ENCODE results near the gene VPS33A. TPM values are rescaled to one million over a fixed set of nuclear protein-coding genes. Genes with fewer than 3 reads are reported as not detected.

The VPS33A gene
- total RNA-seq, 4 donors from 2014 or later, result 13.6 to 19.4 (median 15.1) TPM

- peaks cover 64% of the 10 kb centered on the region for H3K36me3 ChIP-seq
- H3K4me1 ChIP-seq, result no peaks in the 10 kb centered on the region
- DNase-seq (ENCODE audit: low spot score in 2 of 2), result no peak
- H3K27me3 ChIP-seq, result no peaks in the 10 kb centered on the region
- H3K9me3 ChIP-seq, result no peaks in the 10 kb centered on the region
- 85% methylated on average over 5 of the region's 5 CpGs for WGBS
- H3K4me3 ChIP-seq, result no peak overlapping the region
- TF ChIP-seq POLR2A (IDR thresholded peaks at IDR 0.05), result no peak
- TF ChIP-seq CTCF (IDR thresholded peaks at IDR 0.05), result no peak
- no peak for TF ChIP-seq POLR2AphosphoS5 (IDR thresholded peaks at IDR 0.05)
- no peak for TF ChIP-seq EP300 (IDR thresholded peaks at IDR 0.05)
- no peak overlapping the region for H3K27ac ChIP-seq
Observed at GRCh38 chr12:122238861-122239260, 27.4 kb downstream of the VPS33A start.

- DNase-seq (ENCODE audit: low spot score in 2 of 2), result peak in 1 of 2 donors; percentile 9
- Histone ChIP-seq H3K27me3 (no peaks in the 10 kb centered on the region), H3K4me3 (no peak overlapping the region), H3K4me1 (no peaks in the 10 kb centered on the region), H3K27ac (no peak overlapping the region), H3K9me3 (no peaks in the 10 kb centered on the region), H3K36me3 (peaks cover 67% of the 10 kb centered on the region)
- WGBS, result 90% methylated on average over 7 of the region's 7 CpGs
- no peak for TF ChIP-seq POLR2A (IDR thresholded peaks at IDR 0.05)
- TF ChIP-seq CTCF (IDR thresholded peaks at IDR 0.05), result no peak
- TF ChIP-seq EP300 (IDR thresholded peaks at IDR 0.05), result no peak
- TF ChIP-seq POLR2AphosphoS5 (IDR thresholded peaks at IDR 0.05), result no peak
Observed at GRCh38 chr12:122235741-122236140, 30.6 kb downstream of the VPS33A start.

- H3K4me1 ChIP-seq, result no peaks in the 10 kb centered on the region
- no peak for TF ChIP-seq POLR2AphosphoS5 (IDR thresholded peaks at IDR 0.05)
- no peak for TF ChIP-seq POLR2A (IDR thresholded peaks at IDR 0.05)
- no peak for TF ChIP-seq CTCF (IDR thresholded peaks at IDR 0.05)
- no peak for TF ChIP-seq EP300 (IDR thresholded peaks at IDR 0.05)
- no peaks in the 10 kb centered on the region for H3K27me3 ChIP-seq
- H3K4me3 ChIP-seq, result no peak overlapping the region
- peaks cover 64% of the 10 kb centered on the region for H3K36me3 ChIP-seq
- no peak overlapping the region for H3K27ac ChIP-seq
- DNase-seq (ENCODE audit: low spot score in 2 of 2), result no peak
- WGBS, result 94% methylated on average over 10 of the region's 10 CpGs
- H3K9me3 ChIP-seq, result no peaks in the 10 kb centered on the region
Observed at GRCh38 chr12:122232691-122233090, 33.6 kb downstream of the VPS33A start.

GRCh38 chr12:122230798-122231197 lies 35.5 kb downstream of the VPS33A start:
- TF ChIP-seq EP300 (IDR thresholded peaks at IDR 0.05) (no peak), CTCF (IDR thresholded peaks at IDR 0.05) (no peak), POLR2AphosphoS5 (IDR thresholded peaks at IDR 0.05) (no peak), POLR2A (IDR thresholded peaks at IDR 0.05) (no peak)
- H3K4me1 ChIP-seq, result peaks cover 9% of the 10 kb centered on the region
- H3K27ac ChIP-seq, result no peak overlapping the region
- H3K36me3 ChIP-seq, result peaks cover 53% of the 10 kb centered on the region
- H3K27me3 ChIP-seq, result no peaks in the 10 kb centered on the region
- no peaks in the 10 kb centered on the region for H3K9me3 ChIP-seq
- no peak for DNase-seq (ENCODE audit: low spot score in 2 of 2)
- H3K4me3 ChIP-seq, result no peak overlapping the region
- 78% methylated on average over 6 of the region's 6 CpGs for WGBS

GRCh38 chr12:122228092-122228491 lies 38.2 kb downstream of the VPS33A start:
- no peak for DNase-seq (ENCODE audit: low spot score in 2 of 2)
- 90% methylated on average over 5 of the region's 5 CpGs for WGBS
- Histone ChIP-seq H3K4me1 (peaks cover 23% of the 10 kb centered on the region), H3K27me3 (no peaks in the 10 kb centered on the region), H3K36me3 (peaks cover 31% of the 10 kb centered on the region), H3K27ac (no peak overlapping the region), H3K4me3 (no peak overlapping the region), H3K9me3 (no peaks in the 10 kb centered on the region)
- TF ChIP-seq POLR2AphosphoS5 (IDR thresholded peaks at IDR 0.05), result no peak
- no peak for TF ChIP-seq POLR2A (IDR thresholded peaks at IDR 0.05)
- no peak for TF ChIP-seq CTCF (IDR thresholded peaks at IDR 0.05)
- TF ChIP-seq EP300 (IDR thresholded peaks at IDR 0.05), result no peak
